M059J (cell line): ENCODE data around the gene CWC22. TPM values are rescaled to one million over a fixed set of nuclear protein-coding genes. Genes with fewer than 3 reads are reported as not detected.
"Not testable (repeated sequence)": the region's sequence is repeated elsewhere in the genome, so short reads cannot be mapped to it uniquely, and the experiment has no call there.

Experiments used
- DNase-seq: peaks from one replicate; pipeline ENCODE4 v3.0.0-alpha.2; 2012; ENCODE audit warnings: low read depth
- total RNA-seq: library from RNA; depleted of rRNA; stranded (reverse); fragments of >200 nt; shearing (Covaris generic); gene quantifications from 2 replicates; pipeline ENCODE4 v1.2.3, GENCODE V29; 2014; rRNA removed

Gene CWC22
- total RNA-seq: 10.9 and 15.9 TPM in 2 replicates

GRCh38 chr2:180006781-180007579 lies at the start of gene CWC22:
Gene CWC22 (minus strand): TSS chr2:180007297. CDS start chr2:179993341, 13,956 bp downstream.
- DNase-seq: peak; percentile 88

- no peak for DNase-seq
These were observed 49.4 kb upstream of the CWC22 start for GRCh38 chr2:180056367-180057118.

GRCh38 chr2:180054576-180054975 lies 47.5 kb upstream of the CWC22 start:
- not testable (repeated sequence) for DNase-seq

- no peak for DNase-seq
These were observed 43.1 kb upstream of the CWC22 start for GRCh38 chr2:180050246-180050645.

GRCh38 chr2:180048251-180048650 lies 41.2 kb upstream of the CWC22 start:
- peak; percentile 9 for DNase-seq

GRCh38 chr2:180046776-180047175 lies 39.7 kb upstream of the CWC22 start:
- no peak for DNase-seq

- DNase-seq: no peak
These were observed 39.1 kb upstream of the CWC22 start for GRCh38 chr2:180046202-180046601.

- peak; percentile 90 for DNase-seq
These were observed 33.2 kb upstream of the CWC22 start for GRCh38 chr2:180040146-180040925.

- peak; percentile 61 for DNase-seq
These were observed 31.9 kb upstream of the CWC22 start for GRCh38 chr2:180038997-180039396.

- DNase-seq: peak; percentile 67
These were observed 27.1 kb upstream of the CWC22 start for GRCh38 chr2:180033993-180034894.

- DNase-seq: no peak
These were observed 22.5 kb upstream of the CWC22 start for GRCh38 chr2:180029575-180029974.

GRCh38 chr2:180021850-180022249 lies 14.8 kb upstream of the CWC22 start:
- DNase-seq: no peak

GRCh38 chr2:180017784-180018183 lies 10.7 kb upstream of the CWC22 start:
- DNase-seq: peak; percentile 66

GRCh38 chr2:180016937-180017336 lies 9.8 kb upstream of the CWC22 start:
- no peak for DNase-seq

- peak; percentile 61 for DNase-seq
These were observed 9.0 kb upstream of the CWC22 start for GRCh38 chr2:180015951-180016709.

GRCh38 chr2:180012523-180012922 lies 5.4 kb upstream of the CWC22 start:
- peak; percentile 81 for DNase-seq

GRCh38 chr2:180010701-180011100 lies 3.6 kb upstream of the CWC22 start:
- peak; percentile 55 for DNase-seq

GRCh38 chr2:180006231-180006630 lies 866 bp downstream of the CWC22 start:
- no peak for DNase-seq

GRCh38 chr2:180005465-180005864 lies 1.6 kb downstream of the CWC22 start:
- DNase-seq: not testable (repeated sequence)

GRCh38 chr2:180004731-180005130 lies 2.4 kb downstream of the CWC22 start:
- DNase-seq: no peak
